ENCODE measurements around the gene DYNLL2.

DNA sequence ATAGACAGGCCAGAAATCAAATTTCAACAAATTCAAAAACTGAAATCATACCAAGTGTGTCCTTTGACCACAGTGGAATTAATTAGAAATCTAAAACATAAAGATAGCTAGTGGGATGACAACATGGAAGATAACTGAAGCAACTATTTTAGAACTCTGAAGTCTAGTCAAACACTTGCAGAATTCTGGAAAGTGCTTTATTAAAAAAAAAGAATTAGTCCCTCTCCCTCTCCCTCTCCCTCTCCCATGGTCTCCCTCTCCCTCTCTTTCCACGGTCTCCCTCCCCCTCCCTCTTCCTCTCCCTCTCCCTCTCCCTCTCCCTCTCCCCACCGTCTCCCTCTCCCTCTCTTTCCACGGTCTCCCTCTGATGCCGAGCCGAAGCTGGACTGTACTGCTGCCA lies 58.3 kb downstream of the DYNLL2 start:
- TF ChIP-seq MXI1 (conservative IDR thresholded peaks at IDR 0.05; ENCODE audit: poor library complexity, severe bottlenecking) (no peak), CTCF (IDR thresholded peaks at IDR 0.05; ENCODE audit: poor library complexity, severe bottlenecking) (no peak), EZH2 (IDR thresholded peaks at IDR 0.05; ENCODE audit: borderline replicate concordance, insufficient read depth, low read length, poor library complexity, severe bottlenecking) (no peak), RAD21 (conservative IDR thresholded peaks at IDR 0.05) (no peak), POLR2AphosphoS5 (IDR thresholded peaks at IDR 0.05) (no peak), EP300 (conservative IDR thresholded peaks at IDR 0.05; ENCODE audit: poor library complexity, severe bottlenecking) (no peak)
- TF ChIP-seq, protein P1, sequence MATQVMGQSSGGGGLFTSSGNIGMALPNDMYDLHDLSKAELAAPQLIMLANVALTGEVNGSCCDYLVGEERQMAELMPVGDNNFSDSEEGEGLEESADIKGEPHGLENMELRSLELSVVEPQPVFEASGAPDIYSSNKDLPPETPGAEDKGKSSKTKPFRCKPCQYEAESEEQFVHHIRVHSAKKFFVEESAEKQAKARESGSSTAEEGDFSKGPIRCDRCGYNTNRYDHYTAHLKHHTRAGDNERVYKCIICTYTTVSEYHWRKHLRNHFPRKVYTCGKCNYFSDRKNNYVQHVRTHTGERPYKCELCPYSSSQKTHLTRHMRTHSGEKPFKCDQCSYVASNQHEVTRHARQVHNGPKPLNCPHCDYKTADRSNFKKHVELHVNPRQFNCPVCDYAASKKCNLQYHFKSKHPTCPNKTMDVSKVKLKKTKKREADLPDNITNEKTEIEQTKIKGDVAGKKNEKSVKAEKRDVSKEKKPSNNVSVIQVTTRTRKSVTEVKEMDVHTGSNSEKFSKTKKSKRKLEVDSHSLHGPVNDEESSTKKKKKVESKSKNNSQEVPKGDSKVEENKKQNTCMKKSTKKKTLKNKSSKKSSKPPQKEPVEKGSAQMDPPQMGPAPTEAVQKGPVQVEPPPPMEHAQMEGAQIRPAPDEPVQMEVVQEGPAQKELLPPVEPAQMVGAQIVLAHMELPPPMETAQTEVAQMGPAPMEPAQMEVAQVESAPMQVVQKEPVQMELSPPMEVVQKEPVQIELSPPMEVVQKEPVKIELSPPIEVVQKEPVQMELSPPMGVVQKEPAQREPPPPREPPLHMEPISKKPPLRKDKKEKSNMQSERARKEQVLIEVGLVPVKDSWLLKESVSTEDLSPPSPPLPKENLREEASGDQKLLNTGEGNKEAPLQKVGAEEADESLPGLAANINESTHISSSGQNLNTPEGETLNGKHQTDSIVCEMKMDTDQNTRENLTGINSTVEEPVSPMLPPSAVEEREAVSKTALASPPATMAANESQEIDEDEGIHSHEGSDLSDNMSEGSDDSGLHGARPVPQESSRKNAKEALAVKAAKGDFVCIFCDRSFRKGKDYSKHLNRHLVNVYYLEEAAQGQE (IDR thresholded peaks at IDR 0.05; ENCODE audit: borderline replicate concordance) = no peak

Data from neural cell (in vitro differentiated cells).